GM18520 (cell line): Measurements from ENCODE around the gene GMPS.
"Not testable (repeated sequence)": the region's sequence is repeated elsewhere in the genome, so short reads cannot be mapped to it uniquely, and the experiment has no call there.

Source experiments
- ATAC-seq: cut with Tn5 transposase; IDR thresholded peaks from one replicate; pipeline ENCODE4 v1.9.1; 2021; ENCODE audit not compliant: unreplicated experiment

The GMPS gene

GRCh38 chr3:155934230-155934629 lies 63.8 kb downstream of the GMPS start:
- no peak for ATAC-seq

- ATAC-seq = no peak
Measured at GRCh38 chr3:155938409-155938808, 68.0 kb downstream of the GMPS start.

GRCh38 chr3:155941354-155941753 lies 70.9 kb downstream of the GMPS start:
- ATAC-seq = no peak

GRCh38 chr3:155944081-155944480 lies 73.6 kb downstream of the GMPS start:
- no peak for ATAC-seq

- ATAC-seq = no peak
Measured at GRCh38 chr3:155946178-155946577, 75.7 kb downstream of the GMPS start.

- ATAC-seq = no peak
Measured at GRCh38 chr3:155948476-155948875, 78.0 kb downstream of the GMPS start.

GRCh38 chr3:155949453-155950217 lies 79.2 kb downstream of the GMPS start:
- no peak for ATAC-seq

GRCh38 chr3:155956508-155957411 lies 86.3 kb downstream of the GMPS start:
- ATAC-seq = no peak

GRCh38 chr3:155957412-155957880 lies 87.0 kb downstream of the GMPS start:
- ATAC-seq = no peak

- ATAC-seq = no peak
Measured at GRCh38 chr3:155958676-155959075, 88.2 kb downstream of the GMPS start.

GRCh38 chr3:155960060-155960459 lies 89.6 kb downstream of the GMPS start:
- ATAC-seq = no peak

- ATAC-seq = not testable (repeated sequence)
Measured at GRCh38 chr3:155961044-155961443, 90.6 kb downstream of the GMPS start.

GRCh38 chr3:155963570-155963969 lies 93.1 kb downstream of the GMPS start:
- ATAC-seq = no peak

- ATAC-seq = no peak
Measured at GRCh38 chr3:155970398-155970797, 99.9 kb downstream of the GMPS start.

- ATAC-seq = no peak
Measured at GRCh38 chr3:155972885-155973584, 102.6 kb downstream of the GMPS start.

- ATAC-seq = no peak
Measured at GRCh38 chr3:155978324-155978723, 107.9 kb downstream of the GMPS start.

- no peak for ATAC-seq
Measured at GRCh38 chr3:155979746-155980145, 109.3 kb downstream of the GMPS start.

- no peak for ATAC-seq
Measured at GRCh38 chr3:155981669-155982068, 111.2 kb downstream of the GMPS start.

- no peak for ATAC-seq
Measured at GRCh38 chr3:155983834-155984474, 113.5 kb downstream of the GMPS start.

- ATAC-seq = no peak
Measured at GRCh38 chr3:155984791-155985417, 114.5 kb downstream of the GMPS start.
